Cardiac fibroblast (primary cell): ENCODE data around the gene TSPEAR.

Experiments used
- DNase-seq, 2 donors: peaks; one replicate each; pipeline versions ENCODE4 v3.0.0 to v3.0.0-alpha.2; 2010; ENCODE audit warnings: low read depth in 2 of 2
- H3K4me3 ChIP-seq, 2 donors: replicated peaks in 1 of 2; 1 replicate in 1 of 2; 2 replicates in 1 of 2; pipeline ENCODE4 v1.5.1; 2011; ENCODE audit warnings: low read depth in 2 of 2, low read length in 2 of 2, mild to moderate bottlenecking in 2 of 2, moderate library complexity in 1 of 2
- TF ChIP-seq, protein P1 (sequence below): IDR thresholded peaks from one replicate; pipeline ENCODE4 v1.5.1; 2011; ENCODE audit warnings: low read depth, mild to moderate bottlenecking, low read length, inconsistent platforms

The TSPEAR gene

DNA sequence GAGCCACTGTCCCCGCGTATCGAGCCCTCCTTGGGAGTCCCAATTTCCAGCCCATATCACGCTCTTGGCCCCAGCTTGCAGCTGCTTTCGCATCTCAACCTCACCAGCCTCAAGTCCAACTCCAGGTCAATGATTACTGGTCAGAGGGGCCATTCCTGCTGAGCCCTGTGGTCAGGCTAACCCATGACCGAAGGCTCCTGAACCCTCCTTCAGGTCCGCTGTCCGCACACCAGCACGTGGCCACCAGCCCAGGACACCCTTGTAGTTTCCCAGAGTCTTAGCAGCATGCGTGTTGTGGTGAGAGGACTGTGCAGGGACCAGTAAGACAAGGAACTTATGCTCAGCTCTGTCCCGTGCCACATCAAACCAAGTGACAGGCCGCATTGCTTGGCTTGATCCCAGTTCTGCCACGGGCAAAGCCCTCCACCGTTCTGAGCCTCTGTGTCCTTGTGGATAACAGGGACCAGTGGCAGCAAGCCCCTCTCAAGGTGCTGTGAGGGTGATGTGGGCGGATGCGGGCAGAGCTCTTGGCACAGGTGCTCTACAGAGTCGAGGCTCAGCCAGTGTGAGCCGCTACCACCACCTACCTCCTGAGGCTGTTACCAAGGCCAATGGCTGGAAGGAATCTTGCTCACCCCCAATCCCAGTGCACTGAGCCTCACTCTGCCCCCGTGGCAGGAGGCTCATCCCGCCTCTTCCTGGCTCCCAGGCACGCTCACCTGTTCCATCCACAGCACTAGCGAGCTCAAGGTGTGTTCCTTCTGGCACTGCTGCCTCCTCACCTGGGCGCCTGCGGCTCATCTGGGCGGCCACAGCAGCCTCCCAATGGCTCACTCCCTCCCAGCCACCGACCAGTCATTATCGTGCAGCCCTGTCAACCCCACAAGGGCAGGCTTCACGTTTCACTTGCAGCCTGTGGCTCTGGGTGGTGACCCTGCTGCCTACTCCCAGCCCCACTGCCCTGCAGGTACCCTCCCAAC is 191.7 kb downstream of the TSPEAR start:
- no peak for DNase-seq
- TF ChIP-seq, protein P1, sequence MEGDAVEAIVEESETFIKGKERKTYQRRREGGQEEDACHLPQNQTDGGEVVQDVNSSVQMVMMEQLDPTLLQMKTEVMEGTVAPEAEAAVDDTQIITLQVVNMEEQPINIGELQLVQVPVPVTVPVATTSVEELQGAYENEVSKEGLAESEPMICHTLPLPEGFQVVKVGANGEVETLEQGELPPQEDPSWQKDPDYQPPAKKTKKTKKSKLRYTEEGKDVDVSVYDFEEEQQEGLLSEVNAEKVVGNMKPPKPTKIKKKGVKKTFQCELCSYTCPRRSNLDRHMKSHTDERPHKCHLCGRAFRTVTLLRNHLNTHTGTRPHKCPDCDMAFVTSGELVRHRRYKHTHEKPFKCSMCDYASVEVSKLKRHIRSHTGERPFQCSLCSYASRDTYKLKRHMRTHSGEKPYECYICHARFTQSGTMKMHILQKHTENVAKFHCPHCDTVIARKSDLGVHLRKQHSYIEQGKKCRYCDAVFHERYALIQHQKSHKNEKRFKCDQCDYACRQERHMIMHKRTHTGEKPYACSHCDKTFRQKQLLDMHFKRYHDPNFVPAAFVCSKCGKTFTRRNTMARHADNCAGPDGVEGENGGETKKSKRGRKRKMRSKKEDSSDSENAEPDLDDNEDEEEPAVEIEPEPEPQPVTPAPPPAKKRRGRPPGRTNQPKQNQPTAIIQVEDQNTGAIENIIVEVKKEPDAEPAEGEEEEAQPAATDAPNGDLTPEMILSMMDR, result no peak
- H3K4me3 ChIP-seq, result no peak overlapping the region

DNA sequence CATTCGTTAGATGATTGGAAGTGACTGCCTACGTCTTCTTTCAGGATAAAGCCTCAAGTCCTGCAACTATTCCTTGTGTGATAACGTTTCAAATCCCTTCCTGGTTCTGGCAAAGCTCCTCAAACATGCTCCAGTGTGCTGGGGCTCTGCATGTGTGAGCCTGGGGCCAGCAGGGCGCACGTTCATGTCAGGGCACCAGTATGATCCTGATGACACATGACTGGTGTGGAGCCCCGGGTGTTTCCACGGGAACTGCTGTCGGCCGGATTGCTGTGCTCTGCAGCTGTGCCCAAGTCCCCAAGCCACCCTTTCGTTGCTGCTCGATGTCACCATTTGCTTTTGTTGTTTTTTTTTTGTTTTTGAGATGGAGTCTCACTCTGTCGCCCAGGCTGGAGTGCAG is 192.7 kb downstream of the TSPEAR start:
- TF ChIP-seq, protein P1, result no peak
- H3K4me3 ChIP-seq, result no peak overlapping the region
- no peak for DNase-seq

DNA sequence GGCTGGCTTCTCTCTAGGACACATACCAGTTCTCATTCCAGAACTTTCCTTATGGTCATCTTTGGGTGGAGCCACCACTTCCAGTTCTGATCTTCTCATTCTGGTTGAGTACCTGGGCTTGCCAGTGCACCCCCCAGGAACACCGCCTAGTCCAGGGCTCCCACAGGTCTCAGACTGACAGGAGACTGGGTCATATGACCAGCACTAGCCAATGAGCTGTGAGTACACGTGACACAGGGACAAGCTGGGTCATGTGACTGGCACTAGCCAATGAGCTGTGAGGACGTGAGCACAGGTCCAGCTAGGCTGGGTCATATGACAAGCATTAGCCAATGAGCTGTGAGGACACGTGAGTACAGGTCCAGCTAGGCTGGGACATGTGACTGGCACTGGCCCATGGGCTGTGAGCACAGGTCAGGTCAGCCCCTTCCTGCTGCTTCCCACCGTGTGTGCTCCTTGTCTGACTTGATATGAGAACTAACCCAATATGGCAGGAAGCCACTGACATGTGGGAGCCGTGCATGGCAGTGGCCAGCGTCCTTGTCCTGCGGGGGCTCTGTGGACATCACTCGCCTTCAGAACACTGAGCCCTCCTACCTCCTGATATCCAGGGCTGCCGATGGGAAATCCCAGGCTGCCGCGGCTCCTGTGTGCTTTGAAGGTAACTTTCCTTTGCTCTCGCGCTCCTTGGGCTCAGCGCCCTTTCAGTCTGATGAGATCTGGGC is 194.0 kb downstream of the TSPEAR start:
- peak; percentile 10 to 32 for DNase-seq
- TF ChIP-seq, protein P1, result no peak
- no peak overlapping the region for H3K4me3 ChIP-seq

DNA sequence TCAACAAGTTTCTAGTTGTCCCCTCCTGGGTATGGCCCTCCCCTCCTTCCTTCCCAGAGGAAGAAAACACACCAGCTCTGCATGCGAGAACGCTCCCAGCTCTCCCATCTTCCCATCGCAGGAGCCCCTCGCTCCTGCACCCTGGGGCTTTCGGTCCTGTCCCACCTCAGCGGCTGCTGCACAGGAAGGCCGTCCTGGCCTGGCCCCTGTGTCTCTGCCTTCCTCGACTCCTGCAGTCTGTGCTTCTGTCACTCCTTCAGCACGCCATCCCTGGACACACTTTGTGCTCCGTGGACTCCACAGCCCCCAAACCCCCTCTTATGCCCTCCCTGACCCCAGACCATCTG is 194.6 kb downstream of the TSPEAR start:
- H3K4me3 ChIP-seq, result no peak overlapping the region
- no peak for DNase-seq
- TF ChIP-seq, protein P1, result no peak

DNA sequence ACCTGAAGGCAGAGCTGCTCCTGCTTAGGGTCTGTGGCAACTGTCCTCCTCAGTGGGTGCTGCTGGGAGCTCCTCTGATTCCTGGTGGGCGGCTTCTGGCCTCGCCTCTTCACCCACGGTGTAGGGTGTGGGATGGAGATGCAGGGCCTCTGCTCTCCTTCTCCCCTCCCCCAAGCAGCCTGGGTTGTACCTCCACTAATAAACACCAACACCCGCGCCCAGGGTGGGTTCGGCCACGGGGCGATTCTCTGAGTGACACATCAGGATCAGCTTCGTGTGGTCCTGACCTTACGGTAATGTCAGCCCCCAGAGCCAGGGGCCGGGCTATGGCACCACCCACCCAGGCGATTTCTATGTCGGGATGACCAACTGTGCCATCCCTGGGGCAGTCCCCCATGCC is 195.0 kb downstream of the TSPEAR start:
- TF ChIP-seq, protein P1, result no peak
- H3K4me3 ChIP-seq, result no peak overlapping the region
- DNase-seq, result no peak

DNA sequence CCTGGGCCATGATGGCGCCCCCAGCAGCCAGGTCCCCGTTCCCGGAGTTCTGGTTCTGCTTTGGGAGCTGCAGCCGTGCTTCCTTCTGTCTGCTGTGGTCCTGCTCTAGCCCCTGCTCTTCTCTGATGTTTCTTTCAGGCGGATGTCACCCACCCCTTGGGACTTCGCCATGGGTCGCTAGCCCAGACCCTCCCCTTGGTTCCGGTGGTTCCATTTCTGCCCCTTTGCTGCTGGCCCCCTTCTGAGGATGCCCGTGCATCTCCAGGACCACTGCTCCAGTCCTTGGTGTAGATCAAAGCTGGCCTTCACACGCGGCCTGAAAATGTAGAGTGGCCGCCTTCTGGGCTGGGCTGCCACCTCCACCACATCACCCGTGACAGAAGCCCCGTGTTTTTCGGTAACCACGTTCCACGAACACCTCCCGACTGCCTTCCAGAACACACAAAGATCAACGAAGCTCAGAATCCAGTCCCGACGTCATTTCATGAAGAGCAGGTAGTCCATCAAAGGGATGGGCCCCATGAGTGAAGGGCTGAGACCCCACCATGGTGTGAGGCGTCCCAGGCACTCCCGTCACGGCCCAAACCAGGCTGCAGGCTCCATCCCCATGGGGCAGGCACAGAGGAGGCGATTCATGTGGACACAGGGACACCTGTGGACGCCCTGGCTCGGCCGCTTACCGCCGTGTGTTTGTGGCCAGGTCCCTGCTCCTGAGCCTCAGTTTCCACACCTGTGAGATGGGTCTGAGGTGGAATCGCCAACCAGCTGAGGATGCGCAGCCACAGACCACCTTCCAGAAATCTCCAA is 195.8 kb downstream of the TSPEAR start:
- TF ChIP-seq, protein P1, result no peak
- no peak overlapping the region for H3K4me3 ChIP-seq
- DNase-seq, result no peak
